ELF-1 (cell line): ENCODE measurements around the gene RBMS3.

Experiments
- DNase-seq: peaks from one replicate; pipeline ENCODE4 v3.0.0-alpha.2; 2016; ENCODE audit warnings: low read depth, low spot score

RBMS3 gene

DNA sequence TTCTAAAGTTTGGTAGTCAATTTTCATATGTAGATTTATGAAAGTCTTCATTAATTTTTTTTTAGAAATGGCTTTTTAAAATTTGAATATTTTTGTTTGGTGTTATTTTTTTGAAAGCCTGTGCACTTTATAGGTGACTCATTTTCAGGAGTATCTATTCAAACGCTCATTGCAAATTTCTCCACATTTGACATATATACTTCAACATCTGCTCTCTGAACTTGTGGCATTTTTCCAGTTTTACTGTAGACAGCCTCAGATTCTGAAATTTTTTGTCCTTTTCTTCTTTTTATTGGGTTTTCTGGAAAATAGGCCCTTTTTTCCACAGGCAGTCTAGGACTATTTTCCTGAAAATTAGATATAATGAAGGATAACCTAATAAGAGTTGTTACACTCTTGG, 396.6 kb downstream of the RBMS3 start:
- no peak for DNase-seq

DNA sequence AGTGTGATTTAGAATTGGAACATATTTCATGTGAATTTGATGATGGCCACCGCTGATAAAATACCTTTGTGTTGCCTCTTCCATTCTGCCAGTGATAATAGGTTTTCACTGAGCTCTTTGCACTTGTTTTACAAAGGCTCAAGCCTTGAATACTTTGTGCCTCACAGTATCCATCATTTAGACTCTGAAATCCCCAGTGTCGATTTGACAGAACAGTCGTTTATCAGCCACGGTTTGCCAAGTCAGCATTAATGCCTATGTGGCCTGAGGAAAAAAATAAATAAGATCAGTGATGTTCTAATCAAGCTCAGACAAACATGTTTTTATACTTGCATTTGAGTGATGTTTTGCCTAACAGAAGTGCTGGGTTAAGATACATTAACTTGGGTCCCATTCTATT, 399.1 kb downstream of the RBMS3 start:
- DNase-seq, result no peak

DNA sequence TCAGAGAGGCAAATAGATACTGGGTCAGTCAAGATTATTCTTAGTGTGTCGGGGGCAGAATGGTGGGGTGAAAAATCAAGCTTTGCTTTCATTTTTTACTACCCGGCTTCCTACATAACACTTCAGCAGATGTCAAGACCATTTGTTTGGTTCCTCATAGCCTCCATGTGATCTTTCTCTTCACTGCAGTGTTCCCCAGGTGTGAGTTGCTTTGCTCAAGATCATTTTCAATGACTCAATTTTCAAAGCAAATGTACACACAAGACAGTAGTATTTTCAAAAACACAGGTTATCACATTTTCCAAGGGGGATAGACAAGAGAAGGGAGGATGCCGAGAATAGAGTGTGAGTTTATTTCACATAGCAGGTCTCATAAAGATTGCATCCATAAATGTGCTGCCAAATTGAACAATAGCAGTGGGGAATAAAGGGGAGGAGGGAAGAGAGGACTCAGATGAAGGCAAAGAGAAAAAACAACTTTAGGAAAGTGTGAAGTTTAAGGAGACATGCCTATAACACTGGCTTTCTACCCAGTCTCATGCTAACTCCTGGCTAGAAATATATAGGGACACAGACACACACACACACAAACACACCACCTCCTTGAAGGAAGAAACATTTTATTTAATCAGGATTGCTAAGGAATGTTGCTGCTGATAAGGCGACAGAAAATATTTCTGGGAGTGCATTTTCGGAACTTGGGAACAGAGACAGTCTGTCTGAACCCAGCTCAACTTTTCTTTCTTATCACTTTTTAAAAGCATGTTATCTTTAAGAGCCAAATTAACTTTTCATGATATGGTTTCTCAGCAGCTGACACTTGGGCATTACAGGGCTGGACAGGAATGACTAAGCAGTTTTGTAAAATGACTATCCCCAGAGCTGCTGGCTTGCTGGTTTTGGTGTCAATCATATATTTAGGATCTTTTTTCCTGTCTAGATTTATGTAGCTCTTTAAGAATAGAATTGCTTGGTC, 402.4 kb downstream of the RBMS3 start:
- peak; percentile 37 for DNase-seq

DNA sequence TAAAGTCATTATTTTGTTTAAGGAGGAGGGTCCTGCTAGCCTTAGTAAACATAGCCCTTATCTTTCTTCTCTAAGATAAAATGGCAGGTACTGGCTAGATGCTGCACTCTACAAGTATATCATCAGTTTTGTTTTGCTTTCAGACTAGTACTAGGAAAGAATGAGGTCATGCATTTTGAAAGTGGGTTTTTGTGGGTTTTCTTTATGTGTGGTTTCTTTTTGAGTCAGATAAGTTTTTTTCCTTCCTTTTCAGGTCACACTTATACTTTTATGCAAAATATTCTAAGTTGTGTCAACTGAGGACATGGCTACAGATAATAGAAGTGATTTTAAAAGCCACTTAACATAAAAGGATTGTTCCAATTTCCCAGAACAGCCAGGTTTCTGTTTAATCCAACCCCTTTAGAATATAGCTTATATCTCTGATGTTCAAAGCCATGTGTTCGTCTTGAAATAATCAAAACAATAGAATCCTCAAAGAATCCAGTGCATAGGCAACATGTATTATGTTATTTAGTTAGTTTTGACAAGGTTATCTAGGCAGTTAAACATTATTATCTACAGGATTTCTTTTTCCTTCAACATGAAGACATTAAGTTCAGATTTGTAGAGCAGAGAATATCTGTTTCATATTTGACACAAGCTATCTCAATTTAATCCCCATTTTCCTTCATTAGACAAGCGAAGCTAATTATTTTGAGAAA, 406.2 kb downstream of the RBMS3 start:
- DNase-seq, result no peak

DNA sequence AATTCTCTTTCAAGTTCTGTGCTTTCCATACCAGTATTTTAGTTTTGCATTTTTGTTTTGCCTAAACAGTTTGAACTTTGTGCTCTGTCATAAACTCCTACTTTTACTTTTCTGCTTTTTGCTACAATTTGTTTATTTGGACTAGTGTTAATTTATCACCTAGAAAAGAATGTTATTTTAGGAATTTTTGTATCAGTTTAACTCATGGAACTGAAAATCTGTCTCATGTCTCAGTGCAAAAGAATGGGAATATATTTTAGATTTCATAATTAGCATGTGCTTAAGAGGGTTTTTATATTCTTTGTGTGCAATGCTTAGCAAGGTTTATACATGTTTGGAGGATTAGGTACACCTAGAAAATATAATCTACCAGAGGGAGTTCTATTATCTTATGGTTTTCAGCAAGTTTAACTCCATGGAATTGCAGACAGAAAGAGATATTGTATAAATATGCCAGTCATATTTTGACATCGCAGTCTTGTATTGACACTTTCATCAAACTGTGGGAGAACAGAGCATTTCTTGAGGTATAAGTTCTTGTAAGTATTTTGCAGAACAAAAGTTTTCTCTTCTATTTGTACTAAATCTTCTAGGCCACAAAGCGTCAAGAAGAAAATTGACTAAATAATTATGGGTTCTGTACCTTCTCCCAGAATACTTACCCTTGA, 409.9 kb downstream of the RBMS3 start:
- DNase-seq, result no peak

DNA sequence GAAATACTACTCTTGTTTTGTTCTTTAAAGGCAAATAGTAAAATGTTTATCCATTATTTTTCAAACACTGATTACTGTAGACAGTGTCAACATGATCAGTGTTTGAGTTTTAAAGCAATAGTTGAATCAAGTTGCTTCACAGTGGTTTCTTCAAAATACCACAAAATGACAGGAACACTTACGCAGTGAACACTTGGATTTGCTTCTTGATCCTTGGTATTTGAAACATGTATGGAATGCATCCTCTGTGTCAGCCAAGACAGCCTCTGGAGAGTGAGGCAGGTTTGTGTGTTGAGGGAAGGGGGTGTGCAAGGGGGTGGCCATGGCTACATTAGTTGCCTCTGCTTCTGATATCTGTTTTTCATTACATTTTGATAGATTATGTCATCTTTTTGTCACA, 413.0 kb downstream of the RBMS3 start:
- peak; percentile 79 for DNase-seq

DNA sequence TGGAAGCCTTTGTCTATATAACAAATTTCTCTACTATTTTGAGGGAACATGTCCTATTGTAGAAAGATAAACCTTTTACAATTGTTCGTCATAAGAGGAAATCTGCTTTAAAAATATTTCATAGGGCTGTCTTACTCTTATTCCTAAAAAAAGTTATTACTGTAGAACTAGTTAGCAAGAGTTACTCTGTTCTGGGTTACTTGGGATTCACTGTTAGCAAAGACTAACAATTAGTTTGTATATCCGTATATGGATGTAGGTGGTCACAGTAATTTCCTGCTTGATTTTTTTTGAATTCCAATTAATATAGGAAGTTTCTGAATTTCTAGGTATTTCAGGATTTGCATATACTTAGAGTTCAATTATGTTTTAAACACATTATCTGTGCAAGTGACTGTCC, 413.5 kb downstream of the RBMS3 start:
- no peak for DNase-seq

DNA sequence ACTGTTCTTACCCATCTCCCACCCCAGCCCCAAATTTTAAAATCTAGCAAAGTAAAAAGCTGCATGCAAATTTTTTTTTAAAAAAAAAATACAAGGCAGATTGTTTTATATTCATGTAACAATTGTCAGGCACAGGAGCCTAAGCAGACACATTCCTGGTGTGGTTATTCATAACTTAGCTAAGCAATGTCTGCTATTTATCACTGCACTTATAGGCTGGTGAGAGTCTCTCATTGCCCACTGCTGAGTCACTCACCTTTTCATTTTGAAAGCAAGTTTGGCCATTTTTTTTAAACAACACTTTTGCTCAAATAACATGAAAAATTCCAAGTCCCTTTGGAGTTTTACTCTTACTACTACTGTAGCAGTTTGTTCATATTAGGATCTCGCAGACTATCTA, 413.9 kb downstream of the RBMS3 start:
- DNase-seq, result peak; percentile 16

DNA sequence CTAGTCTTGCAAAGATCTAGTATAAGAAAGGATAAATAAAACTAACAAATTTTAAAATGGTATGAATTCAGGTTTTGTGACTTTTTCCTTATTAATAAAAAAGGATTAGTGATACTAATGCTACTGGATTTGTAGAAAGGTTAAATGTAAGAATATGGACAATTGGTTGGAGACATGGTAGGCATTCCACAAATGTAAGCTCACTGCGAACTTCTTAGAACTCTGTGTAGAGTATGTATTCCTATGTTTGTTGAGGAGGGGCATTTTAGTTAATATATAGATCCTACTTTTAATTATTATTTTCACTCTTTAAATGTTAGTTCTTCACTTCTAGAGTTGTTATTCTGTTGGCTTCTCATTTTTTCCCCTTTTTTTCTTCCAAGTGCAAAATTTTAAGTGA, 414.3 kb downstream of the RBMS3 start:
- DNase-seq, result no peak

DNA sequence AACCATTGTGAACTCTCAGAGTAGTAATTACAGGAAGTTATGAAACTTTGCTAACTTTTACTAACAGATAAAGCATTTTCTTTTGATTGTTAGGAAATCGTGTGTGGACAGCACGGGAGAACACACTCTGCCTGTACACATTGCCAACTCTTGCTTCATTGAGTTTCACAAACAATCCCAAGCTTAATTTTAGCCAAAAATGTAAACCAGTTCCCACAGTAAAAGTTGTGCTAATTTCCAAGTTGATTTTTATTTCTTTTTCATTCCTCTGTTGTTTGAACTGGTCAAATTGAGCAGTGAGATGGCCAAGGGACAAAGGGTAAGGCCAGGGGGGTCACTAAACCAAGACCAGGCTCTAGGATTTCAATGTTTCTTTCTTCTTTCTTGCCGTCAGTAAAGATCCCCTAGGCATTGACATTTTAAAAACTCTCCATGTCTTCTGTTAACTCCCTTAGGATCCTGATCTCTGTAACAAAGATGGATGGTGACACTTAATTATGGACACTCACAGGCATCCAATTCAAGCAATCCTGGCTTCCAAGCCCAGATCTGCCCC, 414.9 kb downstream of the RBMS3 start:
- peak; percentile 39 for DNase-seq

DNA sequence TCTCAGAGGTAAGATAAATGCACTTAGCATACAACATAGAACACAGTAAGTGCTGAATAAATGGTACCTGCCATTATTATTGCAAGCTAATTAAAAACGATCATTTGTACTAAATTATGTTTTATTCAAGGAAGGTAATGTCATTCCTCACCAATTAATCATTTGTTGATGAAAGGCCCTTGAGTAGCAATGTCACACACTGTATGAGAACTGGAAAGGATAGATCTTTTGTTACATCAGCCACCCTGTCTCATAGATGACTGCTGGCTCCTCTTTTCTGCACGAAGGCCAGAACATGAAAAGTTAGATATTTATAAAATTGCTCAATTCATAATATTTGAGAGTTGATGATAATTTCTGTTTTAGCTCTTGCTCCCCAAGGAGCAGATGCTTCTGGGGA, 415.4 kb downstream of the RBMS3 start:
- no peak for DNase-seq

DNA sequence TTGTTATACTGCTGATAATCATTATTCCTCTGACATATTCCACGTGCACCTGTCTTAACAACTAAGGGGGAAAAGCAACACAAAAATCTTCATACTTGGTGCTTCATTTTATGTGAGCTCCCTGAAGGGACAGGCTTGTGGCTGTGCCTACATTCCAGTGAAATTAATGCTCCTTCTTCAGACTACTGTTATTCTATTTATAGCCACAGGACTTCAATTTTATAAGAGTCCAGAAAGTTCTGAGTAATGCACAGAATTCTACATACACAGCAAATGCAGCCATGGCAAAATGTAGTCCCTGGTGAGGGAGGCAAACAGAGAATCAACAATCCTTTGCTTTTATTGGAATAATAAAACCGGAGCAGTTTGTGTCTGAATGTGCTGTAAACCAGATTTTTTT, 417.1 kb downstream of the RBMS3 start:
- DNase-seq, result no peak

DNA sequence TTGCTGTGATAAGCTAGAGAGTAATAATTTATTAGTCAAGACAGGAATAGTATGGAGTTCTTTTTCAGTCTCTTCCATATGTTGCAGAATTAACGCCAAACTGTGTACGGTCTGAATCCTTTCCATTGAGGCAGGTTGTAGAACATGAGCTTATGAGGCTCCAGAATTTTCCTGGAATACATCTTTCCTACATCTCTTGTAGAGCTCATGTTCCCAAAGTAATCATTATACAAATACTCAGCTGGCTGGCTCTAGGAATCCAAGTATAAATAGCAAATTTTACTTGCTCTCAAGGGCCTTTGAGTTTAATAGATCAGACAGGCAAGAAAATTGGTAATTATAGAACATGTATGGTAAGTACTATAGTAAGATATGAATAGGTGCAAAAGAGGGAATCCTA, 419.4 kb downstream of the RBMS3 start:
- DNase-seq, result no peak

DNA sequence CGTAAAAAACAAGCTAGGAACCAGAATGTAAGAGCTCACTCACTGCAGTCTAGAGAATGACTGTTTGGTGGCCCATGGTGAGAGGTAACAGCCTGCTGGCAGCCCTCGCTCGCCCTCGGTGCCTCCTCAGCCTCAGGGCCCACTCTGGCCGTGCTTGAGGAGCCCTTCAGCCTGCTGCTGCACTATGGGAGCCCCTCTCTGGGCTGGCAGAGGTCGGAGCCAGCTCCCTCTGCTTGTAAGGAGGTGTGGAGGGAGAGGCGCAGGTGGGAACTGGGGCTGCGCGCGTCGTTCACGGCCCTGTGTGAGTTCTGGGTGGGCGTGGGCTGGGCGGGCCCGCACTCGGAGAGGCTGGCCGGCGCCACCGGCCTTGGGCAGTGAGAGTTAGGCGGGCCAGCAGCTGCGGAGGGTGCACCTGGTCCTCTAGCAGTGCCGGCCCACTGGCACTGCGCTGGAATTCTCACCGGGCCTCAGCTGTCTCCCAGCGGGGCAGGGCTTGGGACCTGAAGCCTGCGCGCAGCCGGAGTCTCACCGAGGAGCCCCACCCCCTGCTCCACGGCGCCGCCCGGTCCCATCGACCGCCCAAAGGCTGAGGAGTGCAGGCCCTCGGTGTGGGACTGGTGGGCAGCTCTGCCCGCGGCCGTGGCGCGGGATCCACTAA, 420.6 kb downstream of the RBMS3 start:
- no peak for DNase-seq

DNA sequence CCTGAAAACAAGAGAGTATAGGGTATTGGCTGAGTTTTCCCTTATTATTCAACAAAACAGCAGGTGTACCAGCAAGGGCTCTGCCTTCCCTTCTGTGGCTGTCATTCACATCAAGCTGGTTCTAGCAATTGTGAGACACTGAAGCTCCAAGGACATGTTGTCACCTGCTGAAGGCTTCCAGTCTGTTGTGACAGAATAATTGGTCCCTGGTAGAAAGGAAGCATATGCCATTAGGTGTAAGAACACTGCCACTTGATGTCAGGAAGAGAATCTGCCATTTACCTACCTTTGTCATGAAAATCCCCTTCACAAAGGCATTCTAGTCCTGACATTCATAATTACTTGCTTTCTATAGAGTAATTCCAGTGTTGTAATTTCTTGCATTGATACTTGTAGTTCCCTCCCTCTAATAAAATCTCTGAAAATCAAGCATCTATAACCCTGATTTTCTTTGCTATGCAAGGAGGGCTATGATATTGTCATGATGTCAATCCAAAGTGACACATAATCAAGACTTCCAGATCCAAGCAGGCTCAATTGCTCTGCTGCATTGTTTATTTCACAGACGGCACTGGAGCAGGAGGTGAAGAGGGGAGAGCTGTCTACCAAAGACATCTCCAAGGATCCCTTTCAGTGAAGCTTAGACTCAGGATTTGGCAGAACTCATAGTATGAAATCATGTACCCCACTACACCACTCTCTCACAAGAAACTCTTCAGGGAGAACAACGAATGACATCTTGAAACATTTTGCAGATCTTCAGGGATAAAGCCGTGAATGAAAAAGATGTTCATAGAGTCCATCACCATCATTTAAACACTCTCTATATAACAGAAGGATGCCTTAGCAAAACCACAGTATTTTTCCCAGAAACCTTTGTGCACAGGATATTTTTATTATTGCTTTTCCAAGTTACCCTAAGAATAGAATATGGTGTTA, 425.3 kb downstream of the RBMS3 start:
- DNase-seq, result peak; percentile 17

DNA sequence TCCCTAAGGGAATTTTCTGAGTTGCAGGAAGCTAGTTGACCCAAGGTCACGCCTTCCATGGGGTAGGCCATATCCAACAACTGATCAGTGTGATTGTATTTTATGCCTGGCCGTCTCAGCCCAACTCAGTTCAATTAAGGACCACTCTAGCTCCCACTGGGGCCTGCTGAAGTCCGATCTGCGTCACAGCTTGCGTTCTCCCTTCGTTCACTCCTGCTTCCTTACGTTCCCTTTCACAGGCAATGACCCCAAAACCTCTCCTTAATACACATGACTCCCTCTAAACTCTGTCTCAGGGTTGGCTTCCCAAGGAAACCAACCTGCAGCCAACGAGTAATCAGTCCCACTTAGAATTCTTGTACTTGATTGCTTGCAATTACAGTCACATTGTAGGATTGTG, 428.0 kb downstream of the RBMS3 start:
- DNase-seq, result no peak

DNA sequence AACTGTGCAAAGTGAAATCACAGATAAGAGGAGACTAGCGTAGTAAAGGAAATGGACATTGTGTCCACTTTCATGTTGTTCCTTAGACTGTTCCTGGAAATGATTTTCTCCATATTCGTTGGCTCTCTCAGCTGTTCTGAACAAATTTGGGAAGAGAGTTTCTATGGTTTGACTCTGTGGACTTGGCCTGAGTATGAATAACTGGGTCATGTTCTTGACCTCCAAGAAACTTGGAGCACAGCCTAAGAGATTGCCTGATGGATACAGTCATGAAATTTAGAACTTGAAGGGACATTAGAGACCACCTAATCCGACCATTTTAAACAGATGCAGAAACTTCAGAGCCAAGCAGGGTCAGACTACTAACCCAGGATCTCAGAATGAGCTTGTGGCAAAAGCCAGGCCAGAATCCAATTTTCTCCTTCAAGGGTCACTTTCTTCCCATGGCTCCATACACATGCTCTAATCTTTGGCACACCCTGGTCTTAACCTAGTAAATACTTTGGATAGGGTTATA, 430.4 kb downstream of the RBMS3 start:
- DNase-seq, result no peak

DNA sequence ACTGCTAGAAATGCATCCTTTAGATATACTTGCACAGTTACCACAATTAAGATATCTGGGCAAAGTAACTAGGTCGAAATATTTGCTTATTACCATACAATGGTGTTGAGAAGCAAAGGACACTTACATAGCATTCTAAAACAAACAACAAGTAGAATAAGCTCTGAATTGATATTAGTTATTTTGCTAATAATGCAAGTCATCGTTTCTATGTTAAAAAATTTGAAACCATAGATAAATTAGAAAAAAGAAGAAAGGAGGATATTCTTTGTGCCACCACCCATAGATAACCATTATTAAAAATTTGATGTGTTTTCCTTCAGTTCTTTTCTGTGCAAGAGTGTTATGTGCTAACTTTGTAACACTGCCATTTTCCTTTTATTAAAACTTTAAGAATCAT, 435.3 kb downstream of the RBMS3 start:
- DNase-seq, result no peak

DNA sequence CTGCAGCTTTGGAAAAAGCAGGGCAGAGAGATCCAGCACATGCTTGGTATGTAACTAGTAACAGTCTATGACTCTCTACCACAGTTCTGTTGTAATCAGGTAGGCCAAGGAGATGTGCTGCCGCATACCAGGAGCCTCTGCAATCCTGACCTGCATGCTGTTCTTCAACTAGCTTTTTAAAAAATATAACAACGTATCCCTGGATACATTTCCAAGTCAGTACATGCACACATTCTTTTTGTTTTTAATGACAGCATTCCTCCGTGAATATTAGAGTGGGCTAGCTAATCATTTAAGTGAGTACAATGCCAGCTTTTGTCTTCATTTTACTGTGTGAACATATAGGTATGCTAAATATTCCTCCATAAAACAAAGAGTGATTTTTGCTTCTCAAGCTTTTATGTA, 437.8 kb downstream of the RBMS3 start:
- no peak for DNase-seq

DNA sequence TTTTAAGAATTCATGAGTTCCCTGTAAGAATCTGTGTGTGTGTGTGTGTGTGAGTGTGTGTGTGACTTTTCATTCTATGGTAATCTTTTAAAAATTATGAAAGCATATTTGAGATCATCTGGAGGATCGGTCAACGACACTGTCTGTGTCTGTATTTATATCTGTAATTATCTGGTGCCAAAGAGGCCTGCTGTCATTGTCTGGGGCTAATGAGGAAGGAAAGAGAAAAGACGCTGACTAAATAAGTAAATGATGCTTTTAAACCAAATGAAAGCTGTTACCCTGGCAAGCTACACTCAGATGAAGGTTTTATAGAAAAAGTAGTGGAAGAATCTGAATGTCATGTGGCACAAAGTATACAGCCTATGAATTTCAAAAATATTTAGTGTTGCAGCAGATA, 439.8 kb downstream of the RBMS3 start:
- DNase-seq, result no peak
